GM12878 (cell line): ENCODE results near the gene AJM1. TPM values are rescaled to one million over a fixed set of nuclear protein-coding genes. Genes with fewer than 3 reads are reported as not detected.

Experiments used
- ATAC-seq: fragments of 200-7000 bp; cut with Tn5 transposase; 3 replicates; pipeline ENCODE4 v1.9.1; 2020; ENCODE audit warnings: mild to moderate bottlenecking, moderate library complexity
- BruUV-seq: library from RNA; stranded (reverse); fragments of 400-500 nt; replicated peaks from 2 replicates; lab custom pipeline; 2021; lab: Mats Ljungman, UMichigan
- CTCF ChIA-PET: fragments of 300-600 bp; sonication (Branson Sonifier 250); formaldehyde crosslinking; extraction: SDS; loops from one replicate; lab custom pipeline; 2021; ENCODE audit warnings: inconsistent platforms; lab: Yijun Ruan, JAX
- POLR2A ChIA-PET: fragments of 350-600 bp; formaldehyde crosslinking; extraction: SDS; loops from one replicate; lab custom pipeline; 2021; ENCODE audit warnings: inconsistent platforms; lab: Charles Lee
- RAD21 ChIA-PET: fragments of 300-600 bp; sonication (Branson Sonifier 250); formaldehyde crosslinking; loops from one replicate; lab custom pipeline; 2023; ENCODE audit warnings: antibody characterized with exemption; ENCODE audit not compliant: unreplicated experiment; lab: Charles Lee
- SMC1A ChIA-PET: fragments of 300-600 bp; sonication (Branson Sonifier 250); formaldehyde crosslinking; loops from one replicate; lab custom pipeline; 2023; ENCODE audit not compliant: unreplicated experiment, uncharacterized antibody; lab: Charles Lee
- DNase-seq: peaks from one replicate; pipeline ENCODE4 v3.0.0-alpha.2; 2011; ENCODE audit warnings: low read depth, low spot score
- FAIRE-seq: peaks from 3 replicates; lab custom pipeline; 2011; peaks lifted over from hg19 to GRCh38; lab: Jason Lieb, UNC
- H2AFZ ChIP-seq: 2 replicates; pipeline ENCODE4 v1.6.0; 2011; ENCODE audit warnings: low read depth, low read length, control low read depth; ENCODE audit not compliant: control insufficient read depth
- H3K27ac ChIP-seq: 2 replicates; pipeline ENCODE4 v1.5.1; 2011; ENCODE audit warnings: control low read depth; ENCODE audit not compliant: control insufficient read depth, insufficient read depth
- H3K27me3 ChIP-seq, 2 experiments: replicated peaks in 1 of 2; 2 replicates each; pipeline versions ENCODE4 v1.6.0 to v1.6.1; 2011; ENCODE audit warnings: low read length in 1 of 2; ENCODE audit not compliant: control insufficient read depth in 2 of 2, insufficient read depth in 2 of 2
- H3K36me3 ChIP-seq, 2 experiments: 2 replicates each; pipeline ENCODE4 v1.5.1; 2011; ENCODE audit warnings: low read length in 1 of 2; ENCODE audit not compliant: control insufficient read depth in 2 of 2, insufficient read depth in 2 of 2
- H3K4me1 ChIP-seq: 2 replicates; pipeline ENCODE4 v1.6.1; 2011; ENCODE audit warnings: mild to moderate bottlenecking, low read length, moderate library complexity, mixed read lengths; ENCODE audit not compliant: control insufficient read depth, insufficient read depth
- H3K4me2 ChIP-seq: 2 replicates; pipeline ENCODE4 v1.6.0; 2011; ENCODE audit warnings: control low read depth; ENCODE audit not compliant: control insufficient read depth, insufficient read depth
- H3K4me3 ChIP-seq: fragments of 200-600 bp; sonication (generic); 2 replicates; pipeline ENCODE4 v1.5.1; 2016
- H3K79me2 ChIP-seq: 2 replicates; pipeline ENCODE4 v1.6.0; 2011; ENCODE audit warnings: low read length; ENCODE audit not compliant: control insufficient read depth, insufficient read depth
- H3K9ac ChIP-seq: 2 replicates; pipeline ENCODE4 v1.8.0; 2011; ENCODE audit warnings: low read length, control low read depth, mixed read lengths; ENCODE audit not compliant: control insufficient read depth, insufficient read depth
- H3K9me3 ChIP-seq: replicated peaks from 3 replicates; pipeline ENCODE4 v1.5.1; 2011; ENCODE audit warnings: mild to moderate bottlenecking, low read length; ENCODE audit not compliant: control insufficient read depth, insufficient read depth
- H4K20me1 ChIP-seq: 2 replicates; pipeline ENCODE4 v1.6.0; 2011; ENCODE audit not compliant: control insufficient read depth, insufficient read depth
- CEBPZ ChIP-seq: fragments of 150-350 bp; IDR thresholded peaks from 2 replicates; pipeline ENCODE4 v1.6.1; 2016; ENCODE audit warnings: low read depth, low read length
- CREM ChIP-seq: IDR thresholded peaks from 2 replicates; pipeline ENCODE4 v1.6.1; 2014; ENCODE audit warnings: antibody characterized with exemption, low read depth
- MTA3 ChIP-seq: IDR thresholded peaks from 2 replicates; pipeline ENCODE4 v1.6.1; 2012; ENCODE audit warnings: low read length, inconsistent platforms, borderline replicate concordance
- USF1 ChIP-seq: IDR thresholded peaks from 2 replicates; pipeline ENCODE4 v1.6.1; 2011; ENCODE audit warnings: borderline replicate concordance, low read depth, mild to moderate bottlenecking, moderate library complexity, mixed read lengths, low read length; ENCODE audit not compliant: insufficient read depth; ENCODE audit errors: extremely low read length
- USF2 ChIP-seq: IDR thresholded peaks from 2 replicates; pipeline ENCODE4 v1.6.1; 2011; ENCODE audit warnings: low read depth, low read length, improper control_type of control experiment, borderline replicate concordance
- ZNF217 ChIP-seq: fragments of 450-650 bp; IDR thresholded peaks from 2 replicates; pipeline ENCODE4 v1.6.1; 2017; ENCODE audit warnings: antibody characterized with exemption, mild to moderate bottlenecking
- ZNF384 ChIP-seq: IDR thresholded peaks from 2 replicates; pipeline ENCODE4 v1.6.1; 2012; ENCODE audit warnings: low read depth, mild to moderate bottlenecking, low read length, improper control_type of control experiment, borderline replicate concordance
- WGBS: methylation state at CpG from one replicate; pipeline ENCODE4 v1.1.6; 2016; ENCODE audit warnings: low lambda C conversion rate; ENCODE audit not compliant: insufficient replicate concordance, insufficient coverage; ENCODE audit errors: missing lambda C conversion rate; 5-methylcytosine and 5-hydroxymethylcytosine counted together
- in situ Hi-C: fragments of 300-500 bp; cut with MboI; formaldehyde crosslinking; loops from 9 replicates; pipeline ENCODE4 v1.14.3; 2018; ENCODE audit warnings: mixed read lengths
- intact Hi-C: fragments of 100-400 bp; cut with micrococcal nuclease; formaldehyde crosslinking; loops from one replicate; pipeline ENCODE4 v1.14.2; 2022; ENCODE audit not compliant: unreplicated experiment
- polyA plus RNA-seq, 11 experiments: library from polyadenylated mRNA; depleted of rRNA in 4 of 11; unstranded in 6 of 11; stranded (reverse) in 5 of 11; fragments of >200 nt; fragmentation: Nextera tagmentation in 4 of 11; fragmentation: Illumina TruSeq in 1 of 11; extraction: Ambion mirVana in 4 of 11; extraction: Trizol in 1 of 11; gene quantifications; 1 replicate in 1 of 11; 2 replicates in 10 of 11; pipeline versions ENCODE4 v1.2.1 to v1.2.3, GENCODE V29; 2011 to 2016; ENCODE audit warnings: inconsistent platforms in 2 of 11, missing spikeins in 2 of 11, low read depth in 1 of 11
- total RNA-seq, 4 experiments: library from RNA; depleted of rRNA in 3 of 4; stranded (reverse); fragments of >200 nt in 3 of 4; fragmentation: Illumina TruSeq in 1 of 4; extraction: Trizol in 1 of 4; gene quantifications; 2 replicates each; pipeline versions ENCODE4 v1.2.1 to v1.2.3, GENCODE V29; 2013 to 2021
- TF ChIP-seq, protein P1 (sequence below): fragments of 450-650 bp; IDR thresholded peaks from 2 replicates; pipeline ENCODE4 v1.6.1; 2016; ENCODE audit warnings: mild to moderate bottlenecking, moderate library complexity, borderline replicate concordance

AJM1 gene
- total and polyA plus RNA-seq, 10 of the 15 experiments (the other 5 are each of a cell fraction or from before 2014, with no cell fraction given), result 0.06 to 2.5 (median 1.0) TPM; not detected in 2

GRCh38 chr9:136886610-136887597, 44.6 kb downstream of the AJM1 start (continued):
- TF ChIP-seq USF1, result no peak
- TF ChIP-seq, protein P1, sequence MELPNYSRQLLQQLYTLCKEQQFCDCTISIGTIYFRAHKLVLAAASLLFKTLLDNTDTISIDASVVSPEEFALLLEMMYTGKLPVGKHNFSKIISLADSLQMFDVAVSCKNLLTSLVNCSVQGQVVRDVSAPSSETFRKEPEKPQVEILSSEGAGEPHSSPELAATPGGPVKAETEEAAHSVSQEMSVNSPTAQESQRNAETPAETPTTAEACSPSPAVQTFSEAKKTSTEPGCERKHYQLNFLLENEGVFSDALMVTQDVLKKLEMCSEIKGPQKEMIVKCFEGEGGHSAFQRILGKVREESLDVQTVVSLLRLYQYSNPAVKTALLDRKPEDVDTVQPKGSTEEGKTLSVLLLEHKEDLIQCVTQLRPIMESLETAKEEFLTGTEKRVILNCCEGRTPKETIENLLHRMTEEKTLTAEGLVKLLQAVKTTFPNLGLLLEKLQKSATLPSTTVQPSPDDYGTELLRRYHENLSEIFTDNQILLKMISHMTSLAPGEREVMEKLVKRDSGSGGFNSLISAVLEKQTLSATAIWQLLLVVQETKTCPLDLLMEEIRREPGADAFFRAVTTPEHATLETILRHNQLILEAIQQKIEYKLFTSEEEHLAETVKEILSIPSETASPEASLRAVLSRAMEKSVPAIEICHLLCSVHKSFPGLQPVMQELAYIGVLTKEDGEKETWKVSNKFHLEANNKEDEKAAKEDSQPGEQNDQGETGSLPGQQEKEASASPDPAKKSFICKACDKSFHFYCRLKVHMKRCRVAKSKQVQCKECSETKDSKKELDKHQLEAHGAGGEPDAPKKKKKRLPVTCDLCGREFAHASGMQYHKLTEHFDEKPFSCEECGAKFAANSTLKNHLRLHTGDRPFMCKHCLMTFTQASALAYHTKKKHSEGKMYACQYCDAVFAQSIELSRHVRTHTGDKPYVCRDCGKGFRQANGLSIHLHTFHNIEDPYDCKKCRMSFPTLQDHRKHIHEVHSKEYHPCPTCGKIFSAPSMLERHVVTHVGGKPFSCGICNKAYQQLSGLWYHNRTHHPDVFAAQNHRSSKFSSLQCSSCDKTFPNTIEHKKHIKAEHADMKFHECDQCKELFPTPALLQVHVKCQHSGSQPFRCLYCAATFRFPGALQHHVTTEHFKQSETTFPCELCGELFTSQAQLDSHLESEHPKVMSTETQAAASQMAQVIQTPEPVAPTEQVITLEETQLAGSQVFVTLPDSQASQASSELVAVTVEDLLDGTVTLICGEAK, result no peak

DNA sequence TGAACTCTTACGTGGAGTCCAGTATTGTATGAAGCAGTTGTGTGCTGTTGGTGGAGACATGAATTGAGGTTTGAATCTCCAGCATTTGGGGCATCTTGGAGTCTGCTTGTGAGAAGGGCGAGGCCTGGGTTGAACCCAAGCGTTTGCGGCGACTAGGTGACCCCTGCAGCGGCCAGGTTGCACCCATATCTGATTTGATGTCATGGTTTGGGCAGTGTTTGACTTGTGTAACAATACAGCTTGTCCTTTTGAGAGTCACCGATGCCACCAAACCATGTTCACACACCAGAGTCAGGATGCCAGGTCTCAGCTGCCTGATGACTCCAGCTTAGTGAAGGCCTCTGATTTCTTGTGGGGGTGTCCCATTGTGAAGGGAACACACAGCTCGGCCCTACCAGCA, 46.2 kb downstream of the AJM1 start:
- in situ Hi-C loops (no loop called here), intact Hi-C loops (loop anchor here (10.0 kb wide), 1 partner anchor 84 kb away; the partner anchor contains the start of gene RABL6)
- ChIA-PET POLR2A (interaction anchor here (1.1 to 3.5 kb wide), 2 partner anchors 14 to 22 kb away, joined by 4 to 27 read pairs; partner anchors contain the start of gene EDF1), CTCF (interaction anchor here (0.7 to 3.8 kb wide), 3 partner anchors 10 to 159 kb away, joined by 4 to 13 read pairs (median 13); no protein-coding TSS in a partner anchor), SMC1A (interaction anchor here (8.0 kb wide), 1 partner anchor 12 kb away, joined by 70 read pairs; no protein-coding TSS in a partner anchor), RAD21 (interaction anchor here (4.4 kb wide), 2 partner anchors 10 to 14 kb away, joined by 18 to 30 read pairs; no protein-coding TSS in a partner anchor)
- peaks cover 72% of the 10 kb centered on the region for H3K79me2 ChIP-seq
- H3K9me3 ChIP-seq, result no peaks in the 10 kb centered on the region
- DNase-seq, result no peak
- no peak overlapping the region for H3K27ac ChIP-seq
- H4K20me1 ChIP-seq, result no peaks in the 10 kb centered on the region; the same call in 1 of the 2 replicates
- 79% methylated on average over 8 of the region's 8 CpGs for WGBS
- peaks cover 6 to 7% of the 10 kb centered on the region in 2 experiments; a peak in 3 of 4 replicates for H3K36me3 ChIP-seq
- H3K4me3 ChIP-seq, result peak overlapping the region; percentile 32; the same call in 1 of the 2 replicates
- H3K9ac ChIP-seq, result no peak overlapping the region
- FAIRE-seq, result no peak
- ATAC-seq, result no peak
- BruUV-seq, result no TSS peak
- H3K4me1 ChIP-seq, result peaks cover 9% of the 10 kb centered on the region
- no peak overlapping the region for H2AFZ ChIP-seq
- H3K27me3 ChIP-seq, result no peaks in the 10 kb centered on the region
- peak overlapping the region; percentile 95 for H3K4me2 ChIP-seq
- TF ChIP-seq CEBPZ (no peak), ZNF217 (no peak), MTA3 (no peak), USF2 (no peak), CREM (no peak), ZNF384 (no peak)
